Stimulated activated CD8-positive, alpha-beta memory T cell treated with anti-CD3 and anti-CD28 coated beads, Interleukin-12 subunit alpha, Interleukin-12 subunit beta, amount 100 ng/mL, for 24 hours (primary cell): Measurements from ENCODE around the gene DNAJC3.

ENCODE experiments used
- DNase-seq: peaks from one replicate; pipeline ENCODE4 v3.0.0-alpha.2; 2020; ENCODE audit errors: extremely low read depth

The DNAJC3 gene

DNA sequence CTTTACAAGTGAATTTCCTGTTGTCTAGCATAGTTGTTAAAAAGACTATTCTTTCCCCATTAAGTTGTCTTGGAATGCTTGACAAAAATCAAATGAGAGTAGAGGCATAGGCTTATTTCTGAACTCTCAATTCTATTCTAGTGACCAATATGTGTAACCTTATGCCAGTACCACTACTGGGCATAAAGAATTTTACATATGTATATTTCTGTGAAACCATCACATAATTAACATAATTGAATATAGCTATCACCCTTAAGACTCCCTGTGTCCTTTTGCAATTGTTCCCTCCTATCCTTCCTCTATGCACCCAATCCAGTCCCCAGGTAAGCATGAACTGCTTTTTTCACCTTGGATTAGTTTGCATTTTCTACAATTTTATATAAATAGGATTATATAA lies 165.0 kb downstream of the DNAJC3 start:
- no peak for DNase-seq

DNA sequence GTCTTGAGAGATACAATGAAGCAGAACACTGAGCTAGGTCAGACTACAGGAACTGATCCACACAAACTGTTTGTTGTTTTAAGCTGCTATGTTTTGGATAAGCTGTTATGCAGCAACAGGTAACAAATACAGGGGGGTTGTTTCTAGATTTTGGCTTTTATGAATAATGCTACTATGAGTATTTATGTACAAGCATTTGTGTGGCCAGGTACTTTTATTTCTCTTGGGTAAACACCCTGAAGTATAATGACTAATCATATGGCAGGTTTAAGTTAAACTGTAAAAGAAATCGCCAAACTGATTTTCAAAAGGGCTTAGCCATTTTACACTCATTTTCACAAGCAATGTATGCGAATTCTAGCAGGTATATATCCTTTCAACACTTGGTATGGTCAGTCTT lies 166.0 kb downstream of the DNAJC3 start:
- DNase-seq = no peak
